ENCODE measurements around the gene HRAS. TPM values are rescaled to one million over a fixed set of nuclear protein-coding genes. Genes with fewer than 3 reads are reported as not detected.

The HRAS gene
- total RNA-seq, 1 experiment from 2014 or later: 175 TPM

DNA sequence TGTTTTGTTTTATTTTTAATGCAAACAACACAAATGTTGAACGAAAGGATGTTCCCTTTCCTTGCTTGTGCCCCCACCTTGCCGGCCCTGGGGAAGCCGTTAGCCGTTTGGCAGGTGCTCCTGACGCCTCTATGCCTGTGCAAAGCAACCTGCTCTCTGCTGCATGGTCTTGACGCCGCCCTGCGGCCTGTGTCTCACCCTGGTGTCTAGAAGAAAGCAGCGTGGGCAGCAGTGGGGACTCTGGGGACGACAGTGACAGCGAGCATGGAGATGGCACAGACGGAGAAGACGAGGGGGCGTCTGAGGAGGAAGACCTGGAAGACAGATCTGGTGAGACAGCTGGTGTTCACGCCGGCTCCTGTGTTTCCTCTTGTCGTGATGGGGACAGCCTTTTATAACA is 46.4 kb upstream of the HRAS start:
- ChIA-PET CTCF (no interaction called here), POLR2A (no interaction called here)
- no peaks in the 10 kb centered on the region for H3K27me3 ChIP-seq (ENCODE audit: control insufficient read depth, insufficient read depth, low read length)
- peaks cover 8% of the 10 kb centered on the region; the same call in 1 of the 2 replicates for H3K36me3 ChIP-seq (ENCODE audit: control insufficient read depth, insufficient read depth, low read length)
- TSS peak; percentile 61 for BruUV-seq (replicated peaks)
- no peak for DNase-seq (ENCODE audit: low read depth, low spot score)
- H3K9me3 ChIP-seq (ENCODE audit: control insufficient read depth, insufficient read depth, low read depth, low read length): no peaks in the 10 kb centered on the region
- TF ChIP-seq POLR2AphosphoS5 (IDR thresholded peaks at IDR 0.05; ENCODE audit: low read depth, low read length) (no peak), TCF7L2 (IDR thresholded peaks at IDR 0.05; ENCODE audit: low read depth, low read length) (no peak), SIN3A (IDR thresholded peaks at IDR 0.05; ENCODE audit: borderline replicate concordance, insufficient read depth, low read depth, low read length) (no peak)
- TF ChIP-seq, protein P1, sequence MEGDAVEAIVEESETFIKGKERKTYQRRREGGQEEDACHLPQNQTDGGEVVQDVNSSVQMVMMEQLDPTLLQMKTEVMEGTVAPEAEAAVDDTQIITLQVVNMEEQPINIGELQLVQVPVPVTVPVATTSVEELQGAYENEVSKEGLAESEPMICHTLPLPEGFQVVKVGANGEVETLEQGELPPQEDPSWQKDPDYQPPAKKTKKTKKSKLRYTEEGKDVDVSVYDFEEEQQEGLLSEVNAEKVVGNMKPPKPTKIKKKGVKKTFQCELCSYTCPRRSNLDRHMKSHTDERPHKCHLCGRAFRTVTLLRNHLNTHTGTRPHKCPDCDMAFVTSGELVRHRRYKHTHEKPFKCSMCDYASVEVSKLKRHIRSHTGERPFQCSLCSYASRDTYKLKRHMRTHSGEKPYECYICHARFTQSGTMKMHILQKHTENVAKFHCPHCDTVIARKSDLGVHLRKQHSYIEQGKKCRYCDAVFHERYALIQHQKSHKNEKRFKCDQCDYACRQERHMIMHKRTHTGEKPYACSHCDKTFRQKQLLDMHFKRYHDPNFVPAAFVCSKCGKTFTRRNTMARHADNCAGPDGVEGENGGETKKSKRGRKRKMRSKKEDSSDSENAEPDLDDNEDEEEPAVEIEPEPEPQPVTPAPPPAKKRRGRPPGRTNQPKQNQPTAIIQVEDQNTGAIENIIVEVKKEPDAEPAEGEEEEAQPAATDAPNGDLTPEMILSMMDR (IDR thresholded peaks at IDR 0.05): no peak
- TF ChIP-seq, protein P2, sequence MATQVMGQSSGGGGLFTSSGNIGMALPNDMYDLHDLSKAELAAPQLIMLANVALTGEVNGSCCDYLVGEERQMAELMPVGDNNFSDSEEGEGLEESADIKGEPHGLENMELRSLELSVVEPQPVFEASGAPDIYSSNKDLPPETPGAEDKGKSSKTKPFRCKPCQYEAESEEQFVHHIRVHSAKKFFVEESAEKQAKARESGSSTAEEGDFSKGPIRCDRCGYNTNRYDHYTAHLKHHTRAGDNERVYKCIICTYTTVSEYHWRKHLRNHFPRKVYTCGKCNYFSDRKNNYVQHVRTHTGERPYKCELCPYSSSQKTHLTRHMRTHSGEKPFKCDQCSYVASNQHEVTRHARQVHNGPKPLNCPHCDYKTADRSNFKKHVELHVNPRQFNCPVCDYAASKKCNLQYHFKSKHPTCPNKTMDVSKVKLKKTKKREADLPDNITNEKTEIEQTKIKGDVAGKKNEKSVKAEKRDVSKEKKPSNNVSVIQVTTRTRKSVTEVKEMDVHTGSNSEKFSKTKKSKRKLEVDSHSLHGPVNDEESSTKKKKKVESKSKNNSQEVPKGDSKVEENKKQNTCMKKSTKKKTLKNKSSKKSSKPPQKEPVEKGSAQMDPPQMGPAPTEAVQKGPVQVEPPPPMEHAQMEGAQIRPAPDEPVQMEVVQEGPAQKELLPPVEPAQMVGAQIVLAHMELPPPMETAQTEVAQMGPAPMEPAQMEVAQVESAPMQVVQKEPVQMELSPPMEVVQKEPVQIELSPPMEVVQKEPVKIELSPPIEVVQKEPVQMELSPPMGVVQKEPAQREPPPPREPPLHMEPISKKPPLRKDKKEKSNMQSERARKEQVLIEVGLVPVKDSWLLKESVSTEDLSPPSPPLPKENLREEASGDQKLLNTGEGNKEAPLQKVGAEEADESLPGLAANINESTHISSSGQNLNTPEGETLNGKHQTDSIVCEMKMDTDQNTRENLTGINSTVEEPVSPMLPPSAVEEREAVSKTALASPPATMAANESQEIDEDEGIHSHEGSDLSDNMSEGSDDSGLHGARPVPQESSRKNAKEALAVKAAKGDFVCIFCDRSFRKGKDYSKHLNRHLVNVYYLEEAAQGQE (IDR thresholded peaks at IDR 0.05; ENCODE audit: insufficient read depth in 1 of 2, low read depth in 2 of 2, low read length in 1 of 2): no peak
- H3K4me1 ChIP-seq (ENCODE audit: control insufficient read depth, insufficient read depth, low read length): peaks cover 22% of the 10 kb centered on the region
- H3K27ac ChIP-seq (ENCODE audit: low read length): no peak overlapping the region
- H3K4me3 ChIP-seq (ENCODE audit: low read depth in 2 of 2, low read length in 2 of 2): no peak overlapping the region
- in situ Hi-C loops (cut with HindIII; ENCODE audit: low pct_unique_long_range_greater_than_20kb, low sequenced_read_pairs) (no loop called here), intact Hi-C loops (cut with micrococcal nuclease; ENCODE audit: unreplicated experiment) (no loop called here)
- no peak for ATAC-seq

DNA sequence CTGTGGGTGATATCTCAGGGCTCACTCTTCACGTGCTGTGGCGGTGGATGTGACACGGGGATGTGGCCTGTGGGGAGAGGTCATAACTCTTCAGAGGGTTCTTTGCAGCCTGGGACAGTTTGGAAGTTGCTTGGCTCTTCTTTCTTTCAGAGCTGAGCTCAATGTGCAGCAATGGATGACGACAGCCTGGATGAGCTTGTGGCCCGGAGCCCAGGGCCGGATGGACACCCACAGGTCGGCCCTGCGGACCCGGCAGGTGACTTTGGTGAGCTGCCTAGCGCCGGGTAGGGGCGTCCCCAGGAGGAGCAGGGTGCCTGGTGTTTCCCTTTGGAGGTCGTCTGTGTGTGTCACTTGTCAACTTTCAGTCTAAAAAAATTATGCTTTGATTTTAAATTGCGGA is 46.0 kb upstream of the HRAS start:
- Histone ChIP-seq H3K27ac (ENCODE audit: low read length) (no peak overlapping the region), H3K4me3 (ENCODE audit: low read depth in 2 of 2, low read length in 2 of 2) (no peak overlapping the region), H3K36me3 (ENCODE audit: control insufficient read depth, insufficient read depth, low read length) (peaks cover 8% of the 10 kb centered on the region; the same call in 1 of the 2 replicates), H3K9me3 (ENCODE audit: control insufficient read depth, insufficient read depth, low read depth, low read length) (no peaks in the 10 kb centered on the region), H3K4me1 (ENCODE audit: control insufficient read depth, insufficient read depth, low read length) (peaks cover 22% of the 10 kb centered on the region), H3K27me3 (ENCODE audit: control insufficient read depth, insufficient read depth, low read length) (no peaks in the 10 kb centered on the region)
- TF ChIP-seq POLR2AphosphoS5 (IDR thresholded peaks at IDR 0.05; ENCODE audit: low read depth, low read length) (no peak), TCF7L2 (IDR thresholded peaks at IDR 0.05; ENCODE audit: low read depth, low read length) (no peak), SIN3A (IDR thresholded peaks at IDR 0.05; ENCODE audit: borderline replicate concordance, insufficient read depth, low read depth, low read length) (no peak)
- TF ChIP-seq, protein P1 (IDR thresholded peaks at IDR 0.05): no peak
- TF ChIP-seq, protein P2 (IDR thresholded peaks at IDR 0.05; ENCODE audit: insufficient read depth in 1 of 2, low read depth in 2 of 2, low read length in 1 of 2): no peak
- intact Hi-C loops (cut with micrococcal nuclease; ENCODE audit: unreplicated experiment) (no loop called here), in situ Hi-C loops (cut with HindIII; ENCODE audit: low pct_unique_long_range_greater_than_20kb, low sequenced_read_pairs) (no loop called here)
- BruUV-seq (replicated peaks): no TSS peak
- DNase-seq (ENCODE audit: low read depth, low spot score): no peak
- ATAC-seq: no peak
- POLR2A ChIA-PET: interaction anchor here (0.7 kb wide), 1 partner anchor 613 kb away, joined by 5 read pairs; no protein-coding TSS in a partner anchor
- CTCF ChIA-PET: no interaction called here

All from Panc1 (cell line).